Hepatocyte (in vitro differentiated cells): ENCODE results near the gene SLC26A9. TPM values are rescaled to one million over a fixed set of nuclear protein-coding genes. Genes with fewer than 3 reads are reported as not detected.

Source experiments
- DNase-seq: peaks from one replicate; pipeline ENCODE4 v3.0.0-alpha.2; 2016; ENCODE audit warnings: low spot score
- H2AFZ ChIP-seq: fragments of 200-600 bp; sonication (generic); 2 replicates; pipeline ENCODE4 v1.6.0; 2016; ENCODE audit warnings: antibody characterized with exemption, mild to moderate bottlenecking
- H3K27ac ChIP-seq: fragments of 200-600 bp; sonication (generic); 2 replicates; pipeline ENCODE4 v1.5.1; 2016; ENCODE audit warnings: mild to moderate bottlenecking
- H3K27me3 ChIP-seq: fragments of 200-600 bp; sonication (generic); 2 replicates; pipeline ENCODE4 v1.6.1; 2016
- H3K36me3 ChIP-seq: fragments of 200-600 bp; sonication (generic); replicated peaks from 2 replicates; pipeline ENCODE4 v1.5.1; 2016; ENCODE audit warnings: low read depth; ENCODE audit not compliant: insufficient read depth
- H3K4me1 ChIP-seq: fragments of 200-600 bp; sonication (generic); 2 replicates; pipeline ENCODE4 v1.5.1; 2016; ENCODE audit warnings: mild to moderate bottlenecking, moderate library complexity; ENCODE audit not compliant: insufficient read depth
- H3K4me2 ChIP-seq: fragments of 200-600 bp; sonication (generic); 2 replicates; pipeline ENCODE4 v1.6.0; 2016
- H3K4me3 ChIP-seq: fragments of 200-600 bp; sonication (generic); 2 replicates; pipeline ENCODE4 v1.5.1; 2016; ENCODE audit warnings: mild to moderate bottlenecking
- H3K79me2 ChIP-seq: fragments of 200-600 bp; sonication (generic); 2 replicates; pipeline ENCODE4 v1.6.0; 2017; ENCODE audit warnings: mild to moderate bottlenecking
- H3K9me2 ChIP-seq: fragments of 200-600 bp; sonication (generic); replicated peaks from 2 replicates; pipeline ENCODE4 v1.6.0; 2017; ENCODE audit warnings: mild to moderate bottlenecking; ENCODE audit not compliant: insufficient read depth
- H3K9me3 ChIP-seq: fragments of 200-600 bp; sonication (generic); 2 replicates; pipeline ENCODE4 v1.5.1; 2016; ENCODE audit warnings: low read depth, mild to moderate bottlenecking
- H4K20me1 ChIP-seq: fragments of 200-600 bp; sonication (generic); 2 replicates; pipeline ENCODE4 v1.6.0; 2016; ENCODE audit warnings: mild to moderate bottlenecking; ENCODE audit not compliant: insufficient read depth, poor library complexity, severe bottlenecking
- CTCF ChIP-seq: fragments of 200-600 bp; sonication (generic); IDR thresholded peaks from 2 replicates; pipeline ENCODE4 v1.5.1; 2016; ENCODE audit warnings: antibody characterized with exemption, mild to moderate bottlenecking; ENCODE audit not compliant: poor library complexity
- EZH2 ChIP-seq: fragments of 200-600 bp; sonication (generic); IDR thresholded peaks from 2 replicates; pipeline ENCODE4 v1.6.1; 2016; ENCODE audit warnings: antibody characterized with exemption, mild to moderate bottlenecking, borderline replicate concordance
- EZH2phosphoT487 ChIP-seq: fragments of 200-600 bp; sonication (generic); IDR thresholded peaks from one replicate; pipeline ENCODE4 v1.6.1; 2018; ENCODE audit warnings: antibody characterized with exemption, mild to moderate bottlenecking, low read depth, moderate library complexity; ENCODE audit not compliant: unreplicated experiment, severe bottlenecking
- WGBS: methylation state at CpG from one replicate; pipeline ENCODE4 v1.1.6; 2016; ENCODE audit warnings: low lambda C conversion rate; ENCODE audit errors: missing lambda C conversion rate; 5-methylcytosine and 5-hydroxymethylcytosine counted together
- polyA plus RNA-seq: library from polyadenylated mRNA; unstranded; fragments of >200 nt; fragmentation: Nextera tagmentation; extraction: Ambion mirVana; gene quantifications from 2 replicates; pipeline ENCODE4 v1.2.1, GENCODE V29; 2016
- total RNA-seq: library from RNA; depleted of rRNA; stranded (reverse); fragments of >200 nt; gene quantifications from 2 replicates; pipeline ENCODE4 v1.2.3, GENCODE V29; 2014

SLC26A9 gene
- total and polyA plus RNA-seq, 2 experiments from 2014 or later: 0.13 to 0.63 TPM

GRCh38 chr1:205870236-205870635 lies 73.0 kb downstream of the SLC26A9 start:
- no peak for TF ChIP-seq EZH2
- no peak for TF ChIP-seq CTCF
- no peak for TF ChIP-seq EZH2phosphoT487
- Histone ChIP-seq H3K36me3 (no peaks in the 10 kb centered on the region), H3K4me1 (peaks cover 6% of the 10 kb centered on the region), H2AFZ (no peak overlapping the region), H3K4me2 (no peak overlapping the region), H3K27ac (no peak overlapping the region), H3K4me3 (no peak overlapping the region), H3K79me2 (no peaks in the 10 kb centered on the region), H3K27me3 (no peaks in the 10 kb centered on the region), H4K20me1 (no peaks in the 10 kb centered on the region), H3K9me2 (no peaks in the 10 kb centered on the region), H3K9me3 (no peaks in the 10 kb centered on the region)
- 72% methylated on average over 2 of the region's 2 CpGs for WGBS
- no peak for DNase-seq

Other genes with a start within 250 kb of the SLC26A9 start
- 135 and 143 TPM in 2 replicates for gene NUCKS1, start 193.3 kb downstream of the SLC26A9 start, total RNA-seq
- gene NUCKS1, start 193.3 kb downstream of the SLC26A9 start, polyA plus RNA-seq: 24.7 and 28.4 TPM in 2 replicates
- 45.4 and 47.5 TPM in 2 replicates for gene RAB29, start 168.0 kb downstream of the SLC26A9 start, total RNA-seq
- gene RAB29, start 168.0 kb downstream of the SLC26A9 start, polyA plus RNA-seq: 33.3 and 33.8 TPM in 2 replicates
- 10.4 and 16.8 TPM in 2 replicates for gene SLC41A1, start 130.3 kb downstream of the SLC26A9 start, total RNA-seq
- 13.8 and 15.3 TPM in 2 replicates for gene SLC41A1, start 130.3 kb downstream of the SLC26A9 start, polyA plus RNA-seq
- gene PM20D1, start 93.3 kb downstream of the SLC26A9 start, total RNA-seq: not detected in 2 replicates
- 0.07 and 0.08 TPM in 2 replicates for gene PM20D1, start 93.3 kb downstream of the SLC26A9 start, polyA plus RNA-seq
- gene RAB7B, start 59.9 kb upstream of the SLC26A9 start, total RNA-seq: 3.9 and 4.5 TPM in 2 replicates
- 16.6 and 22.6 TPM in 2 replicates for gene RAB7B, start 59.9 kb upstream of the SLC26A9 start, polyA plus RNA-seq
- 65.9 and 66.4 TPM in 2 replicates for gene CTSE, start 80.4 kb upstream of the SLC26A9 start, total RNA-seq
- 66.7 and 86.0 TPM in 2 replicates for gene CTSE, start 80.4 kb upstream of the SLC26A9 start, polyA plus RNA-seq
- gene RHEX, start 109.7 kb upstream of the SLC26A9 start, total RNA-seq: not detected in 2 replicates
- 0.51 and 0.78 TPM in 2 replicates for gene RHEX, start 109.7 kb upstream of the SLC26A9 start, polyA plus RNA-seq
- gene AVPR1B, start 173.9 kb upstream of the SLC26A9 start, total RNA-seq: not detected in 2 replicates
- gene AVPR1B, start 173.9 kb upstream of the SLC26A9 start, polyA plus RNA-seq: not detected in 2 replicates